ENCODE results near the gene ST7. TPM values are rescaled to one million over a fixed set of nuclear protein-coding genes. Genes with fewer than 3 reads are reported as not detected.

ST7 gene
- total RNA-seq, 4 donors from 2014 or later = 13.5 to 24.9 (median 18.6) TPM

DNA sequence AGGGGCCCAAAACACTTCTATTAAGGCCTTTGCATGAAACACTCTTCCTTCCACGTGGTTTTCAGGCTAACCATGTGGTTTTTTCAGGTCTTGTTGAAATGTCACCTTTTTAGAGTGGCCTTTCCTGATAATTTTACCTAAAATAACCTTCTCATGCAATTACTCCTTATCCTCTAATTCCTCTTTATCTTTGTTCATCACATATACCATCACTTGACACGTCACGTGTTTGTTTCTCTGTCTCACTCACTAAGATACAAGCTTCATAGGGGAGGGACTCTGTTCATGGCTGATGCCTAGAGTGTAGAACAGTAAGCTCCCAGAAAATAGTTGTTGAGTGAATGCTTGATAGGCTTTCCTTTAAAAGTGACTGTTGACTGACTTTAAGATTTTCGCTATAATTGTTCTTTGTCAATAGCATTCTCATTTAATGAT lies 63.7 kb downstream of the ST7 start:
- DNase-seq (ENCODE audit: low spot score in 2 of 2) = no peak
- Histone ChIP-seq H3K36me3 (no peaks in the 10 kb centered on the region), H3K4me3 (no peak overlapping the region), H3K27ac (no peak overlapping the region), H3K4me1 (peaks cover 0 to 36% (median 2%) of the 10 kb centered on the region in 4 donors), H3K9me3 (no peaks in the 10 kb centered on the region), H3K27me3 (no peaks in the 10 kb centered on the region)
- WGBS, 2 donors = 88 to 93% methylated on average over 4 of the region's 4 CpGs
- TF ChIP-seq EP300 (IDR thresholded peaks at IDR 0.05) = no peak
- TF ChIP-seq POLR2A (IDR thresholded peaks at IDR 0.05) = no peak
- TF ChIP-seq, protein P1, sequence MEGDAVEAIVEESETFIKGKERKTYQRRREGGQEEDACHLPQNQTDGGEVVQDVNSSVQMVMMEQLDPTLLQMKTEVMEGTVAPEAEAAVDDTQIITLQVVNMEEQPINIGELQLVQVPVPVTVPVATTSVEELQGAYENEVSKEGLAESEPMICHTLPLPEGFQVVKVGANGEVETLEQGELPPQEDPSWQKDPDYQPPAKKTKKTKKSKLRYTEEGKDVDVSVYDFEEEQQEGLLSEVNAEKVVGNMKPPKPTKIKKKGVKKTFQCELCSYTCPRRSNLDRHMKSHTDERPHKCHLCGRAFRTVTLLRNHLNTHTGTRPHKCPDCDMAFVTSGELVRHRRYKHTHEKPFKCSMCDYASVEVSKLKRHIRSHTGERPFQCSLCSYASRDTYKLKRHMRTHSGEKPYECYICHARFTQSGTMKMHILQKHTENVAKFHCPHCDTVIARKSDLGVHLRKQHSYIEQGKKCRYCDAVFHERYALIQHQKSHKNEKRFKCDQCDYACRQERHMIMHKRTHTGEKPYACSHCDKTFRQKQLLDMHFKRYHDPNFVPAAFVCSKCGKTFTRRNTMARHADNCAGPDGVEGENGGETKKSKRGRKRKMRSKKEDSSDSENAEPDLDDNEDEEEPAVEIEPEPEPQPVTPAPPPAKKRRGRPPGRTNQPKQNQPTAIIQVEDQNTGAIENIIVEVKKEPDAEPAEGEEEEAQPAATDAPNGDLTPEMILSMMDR (IDR thresholded peaks at IDR 0.05) = no peak

DNA sequence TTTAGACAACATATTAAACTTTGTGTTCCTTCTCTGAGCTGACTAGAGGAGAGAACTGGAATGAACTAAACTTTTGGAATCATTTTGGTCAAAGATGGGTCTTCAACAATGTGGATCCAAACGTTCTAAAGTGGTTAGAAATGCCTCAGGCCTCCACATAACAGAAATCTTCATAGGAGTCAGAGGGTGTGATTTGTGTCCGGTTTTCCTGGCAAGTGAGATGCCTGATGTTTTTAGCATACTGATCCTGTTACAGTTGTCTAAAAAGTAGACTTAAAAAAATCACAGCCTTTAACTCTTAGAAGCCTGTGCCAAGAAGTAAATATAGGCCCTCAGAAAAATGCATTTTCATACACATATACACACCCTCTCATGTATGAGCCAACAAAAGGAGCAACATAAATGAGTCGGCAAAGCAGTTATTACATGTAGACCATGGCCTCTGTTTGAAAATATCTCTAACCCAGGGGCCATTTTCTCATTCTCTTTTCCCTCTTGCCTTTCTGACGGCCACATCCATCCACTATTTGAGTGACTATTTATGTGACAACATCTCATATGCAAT lies 64.5 kb downstream of the ST7 start:
- 62 to 64% methylated on average over 4 of the region's 4 CpGs for WGBS, 2 donors
- no peak for DNase-seq (ENCODE audit: low spot score in 2 of 2)
- Histone ChIP-seq H3K27me3 (no peaks in the 10 kb centered on the region), H3K9me3 (no peaks in the 10 kb centered on the region), H3K36me3 (no peaks in the 10 kb centered on the region), H3K27ac (no peak overlapping the region), H3K4me1 (peaks cover 0 to 39% (median 2%) of the 10 kb centered on the region in 4 donors), H3K4me3 (no peak overlapping the region)
- TF ChIP-seq EP300 (IDR thresholded peaks at IDR 0.05) (no peak), POLR2A (IDR thresholded peaks at IDR 0.05) (no peak)
- TF ChIP-seq, protein P1 (IDR thresholded peaks at IDR 0.05) = no peak

DNA sequence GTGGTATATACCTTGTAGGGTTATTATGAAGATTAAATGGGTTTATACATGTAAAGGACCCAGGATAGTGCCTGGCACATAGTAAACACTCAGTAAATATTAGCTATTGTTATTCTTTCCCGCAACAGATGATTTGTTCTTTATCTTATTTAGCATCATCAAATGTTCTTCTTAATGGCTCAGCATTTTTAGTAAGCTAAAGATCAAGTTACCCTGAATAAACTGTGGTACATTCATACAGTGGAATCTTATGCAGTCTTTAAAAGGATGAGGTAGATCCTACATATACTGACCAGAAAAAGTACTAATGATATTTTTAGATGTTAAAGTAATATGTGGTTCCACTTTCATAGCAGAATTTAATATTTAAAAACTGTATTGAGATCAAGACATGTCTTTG lies 65.4 kb downstream of the ST7 start:
- no peak for DNase-seq (ENCODE audit: low spot score in 2 of 2)
- WGBS, 2 donors = 96 to 100% methylated on average over 1 of the region's 1 CpG
- Histone ChIP-seq H3K4me3 (no peak overlapping the region), H3K36me3 (no peaks in the 10 kb centered on the region), H3K4me1 (peaks cover 0 to 39% (median 2%) of the 10 kb centered on the region in 4 donors), H3K9me3 (no peaks in the 10 kb centered on the region), H3K27ac (no peak overlapping the region), H3K27me3 (no peaks in the 10 kb centered on the region)
- TF ChIP-seq POLR2A (IDR thresholded peaks at IDR 0.05) (no peak), EP300 (IDR thresholded peaks at IDR 0.05) (no peak)
- TF ChIP-seq, protein P1 (IDR thresholded peaks at IDR 0.05) = no peak

DNA sequence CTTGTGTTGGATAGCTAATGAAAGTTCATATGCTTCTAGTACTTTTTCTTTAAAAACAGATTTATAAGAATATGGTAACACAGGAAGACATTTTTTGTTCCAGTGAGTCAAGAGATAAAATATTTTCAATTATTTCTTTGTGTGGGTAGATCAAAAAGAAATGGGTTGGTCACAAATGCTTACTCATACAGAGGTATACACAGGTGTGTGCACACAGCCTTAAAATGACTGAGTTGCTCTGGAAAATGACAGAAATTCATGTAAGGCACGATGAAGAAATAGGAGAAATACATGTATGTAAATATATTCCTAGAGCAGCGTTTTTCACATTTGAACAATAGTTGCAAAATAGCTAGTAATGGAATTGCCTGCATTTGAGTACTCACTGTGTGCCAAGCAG lies 66.0 kb downstream of the ST7 start:
- Histone ChIP-seq H3K4me3 (no peak overlapping the region), H3K4me1 (peaks cover 0 to 39% (median 1%) of the 10 kb centered on the region in 4 donors), H3K27ac (no peak overlapping the region), H3K36me3 (no peaks in the 10 kb centered on the region), H3K9me3 (no peaks in the 10 kb centered on the region), H3K27me3 (no peaks in the 10 kb centered on the region)
- DNase-seq (ENCODE audit: low spot score in 2 of 2) = no peak
- TF ChIP-seq POLR2A (IDR thresholded peaks at IDR 0.05) = no peak
- no peak for TF ChIP-seq EP300 (IDR thresholded peaks at IDR 0.05)
- TF ChIP-seq, protein P1 (IDR thresholded peaks at IDR 0.05) = no peak
- 92 to 94% methylated on average over 2 of the region's 2 CpGs for WGBS, 2 donors

DNA sequence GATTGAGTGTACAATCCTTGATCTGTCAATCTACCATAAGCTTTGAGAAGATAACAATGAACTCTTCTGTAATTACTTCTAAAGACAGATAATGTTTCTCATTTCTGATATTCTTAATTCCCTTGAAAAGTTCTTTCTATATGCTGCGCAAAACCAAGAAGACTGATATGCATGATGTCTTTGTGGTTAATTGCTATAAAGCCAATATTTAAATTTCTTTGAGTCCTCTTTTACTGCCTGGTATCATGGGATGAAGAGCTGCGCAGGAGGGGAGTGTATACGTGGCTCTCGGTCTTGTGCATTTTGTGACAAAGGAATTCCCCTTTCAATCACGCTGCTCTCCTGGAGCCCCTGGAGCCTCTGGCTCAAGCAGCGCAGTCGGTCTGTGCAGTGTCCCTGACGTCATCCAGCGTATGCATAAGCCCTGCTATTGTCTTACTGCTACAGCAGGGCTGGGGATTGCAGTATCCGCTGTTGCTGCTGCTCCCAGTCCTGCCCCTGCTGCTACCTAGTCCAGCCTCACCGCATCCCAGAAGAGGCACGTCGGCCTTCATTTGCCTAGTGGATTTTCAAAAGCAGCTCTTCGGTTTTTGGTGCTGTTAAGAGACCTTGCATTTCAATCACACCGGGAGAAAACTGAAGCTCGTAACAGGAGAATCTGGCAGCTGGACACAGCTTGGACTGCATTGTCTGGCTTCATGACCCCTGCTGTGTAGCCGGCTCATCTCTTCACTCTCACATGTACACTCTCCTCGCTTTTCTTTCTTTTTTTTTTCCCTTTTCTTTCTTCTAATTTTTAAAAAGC lies 66.7 kb downstream of the ST7 start:
- Histone ChIP-seq H3K9me3 (no peaks in the 10 kb centered on the region), H3K27me3 (no peaks in the 10 kb centered on the region), H3K27ac (peak overlapping the region in 2 of 4 donors; percentile 38 to 64), H3K4me3 (peak overlapping the region; percentile 12 to 42 (median 22)), H3K36me3 (no peaks in the 10 kb centered on the region), H3K4me1 (peaks cover 0 to 36% (median 0%) of the 10 kb centered on the region in 4 donors)
- WGBS, 2 donors = 16 to 29% methylated on average over 12 to 18 of the region's 18 CpGs
- DNase-seq (ENCODE audit: low spot score in 2 of 2) = peak in 1 of 2 donors; percentile 20
- TF ChIP-seq, protein P1 (IDR thresholded peaks at IDR 0.05) = no peak
- TF ChIP-seq EP300 (IDR thresholded peaks at IDR 0.05) (peak in 1 of 2 donors; percentile 51), POLR2A (IDR thresholded peaks at IDR 0.05) (peak in 1 of 2 donors; percentile 35)

All from tibial nerve (tissue), 4 donors.